Progenitor cell of endocrine pancreas (in vitro differentiated cells): ENCODE data around the gene RFX2. TPM values are rescaled to one million over a fixed set of nuclear protein-coding genes. Genes with fewer than 3 reads are reported as not detected.

ENCODE experiments used
- DNase-seq: peaks from one replicate; pipeline ENCODE4 v3.0.0; 2021; ENCODE audit warnings: low spot score; ENCODE audit not compliant: unreplicated experiment
- H3K27ac Mint-ChIP-seq: 2 replicates; pipeline ENCODE4 v1.8.0; 2021; ENCODE audit warnings: mild to moderate bottlenecking, moderate library complexity, mixed read lengths
- H3K27me3 Mint-ChIP-seq: 2 replicates; pipeline ENCODE4 v1.8.0; 2021; ENCODE audit warnings: mixed read lengths
- H3K36me3 Mint-ChIP-seq: 2 replicates; pipeline ENCODE4 v1.8.0; 2022; ENCODE audit warnings: mixed read lengths; ENCODE audit not compliant: insufficient read depth
- H3K4me1 Mint-ChIP-seq: 2 replicates; pipeline ENCODE4 v1.8.0; 2021; ENCODE audit warnings: low read depth, mixed read lengths
- H3K4me3 Mint-ChIP-seq: 2 replicates; pipeline ENCODE4 v1.8.0; 2021; ENCODE audit warnings: low read depth, mild to moderate bottlenecking, moderate library complexity, mixed read lengths
- H3K9me3 Mint-ChIP-seq: 2 replicates; pipeline ENCODE4 v1.8.0; 2021; ENCODE audit warnings: low read depth, mixed read lengths
- total RNA-seq: library from RNA; stranded (reverse); gene quantifications from 2 replicates; pipeline ENCODE4 v1.2.1, GENCODE V29; 2021
- TF ChIP-seq, protein P1 (sequence below): fragments of 200-600 bp; sonication (generic); IDR thresholded peaks from one replicate; pipeline ENCODE4 v1.5.0; 2021; ENCODE audit warnings: antibody characterized with exemption, mild to moderate bottlenecking; ENCODE audit not compliant: unreplicated experiment

The RFX2 gene
- total RNA-seq, 1 donor from 2014 or later, result 24.2 TPM

DNA sequence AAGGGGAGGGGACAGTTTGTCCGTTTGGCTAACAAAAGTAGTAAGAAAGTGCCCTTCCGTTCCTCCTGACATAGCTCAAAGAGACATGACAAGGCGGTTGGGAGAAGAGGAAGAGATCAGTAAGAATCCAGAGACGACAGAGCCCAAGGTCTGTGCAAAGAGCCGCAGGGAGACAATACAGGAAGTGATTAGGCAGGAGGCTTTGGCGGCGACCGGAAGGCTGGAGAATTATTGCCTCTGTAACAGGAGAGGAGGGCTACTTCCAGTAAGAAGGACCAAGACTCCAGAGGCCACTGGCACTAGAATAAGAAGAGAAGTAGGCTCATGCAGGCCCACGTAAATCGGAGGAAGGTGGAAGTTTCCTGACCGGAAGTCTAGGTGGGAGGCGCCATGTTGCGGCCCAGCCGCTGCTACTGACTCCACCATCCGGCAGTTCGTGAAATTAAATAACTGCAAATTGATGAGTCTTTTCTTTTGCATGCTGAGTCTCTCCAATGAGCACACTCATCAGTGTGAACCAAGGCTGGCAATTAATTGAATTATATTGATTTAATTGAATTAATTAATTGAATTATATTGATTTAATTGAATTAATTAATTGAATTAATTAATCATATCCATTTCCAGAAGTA is 9.9 kb downstream of the RFX2 start:
- no peak for DNase-seq
- Mint-ChIP-seq H3K9me3 (no peaks in the 10 kb centered on the region), H3K27me3 (no peaks in the 10 kb centered on the region), H3K4me3 (no peak overlapping the region), H3K4me1 (peaks cover 29% of the 10 kb centered on the region), H3K27ac (no peak overlapping the region), H3K36me3 (peaks cover 7% of the 10 kb centered on the region)
- TF ChIP-seq, protein P1, sequence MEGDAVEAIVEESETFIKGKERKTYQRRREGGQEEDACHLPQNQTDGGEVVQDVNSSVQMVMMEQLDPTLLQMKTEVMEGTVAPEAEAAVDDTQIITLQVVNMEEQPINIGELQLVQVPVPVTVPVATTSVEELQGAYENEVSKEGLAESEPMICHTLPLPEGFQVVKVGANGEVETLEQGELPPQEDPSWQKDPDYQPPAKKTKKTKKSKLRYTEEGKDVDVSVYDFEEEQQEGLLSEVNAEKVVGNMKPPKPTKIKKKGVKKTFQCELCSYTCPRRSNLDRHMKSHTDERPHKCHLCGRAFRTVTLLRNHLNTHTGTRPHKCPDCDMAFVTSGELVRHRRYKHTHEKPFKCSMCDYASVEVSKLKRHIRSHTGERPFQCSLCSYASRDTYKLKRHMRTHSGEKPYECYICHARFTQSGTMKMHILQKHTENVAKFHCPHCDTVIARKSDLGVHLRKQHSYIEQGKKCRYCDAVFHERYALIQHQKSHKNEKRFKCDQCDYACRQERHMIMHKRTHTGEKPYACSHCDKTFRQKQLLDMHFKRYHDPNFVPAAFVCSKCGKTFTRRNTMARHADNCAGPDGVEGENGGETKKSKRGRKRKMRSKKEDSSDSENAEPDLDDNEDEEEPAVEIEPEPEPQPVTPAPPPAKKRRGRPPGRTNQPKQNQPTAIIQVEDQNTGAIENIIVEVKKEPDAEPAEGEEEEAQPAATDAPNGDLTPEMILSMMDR, result no peak

DNA sequence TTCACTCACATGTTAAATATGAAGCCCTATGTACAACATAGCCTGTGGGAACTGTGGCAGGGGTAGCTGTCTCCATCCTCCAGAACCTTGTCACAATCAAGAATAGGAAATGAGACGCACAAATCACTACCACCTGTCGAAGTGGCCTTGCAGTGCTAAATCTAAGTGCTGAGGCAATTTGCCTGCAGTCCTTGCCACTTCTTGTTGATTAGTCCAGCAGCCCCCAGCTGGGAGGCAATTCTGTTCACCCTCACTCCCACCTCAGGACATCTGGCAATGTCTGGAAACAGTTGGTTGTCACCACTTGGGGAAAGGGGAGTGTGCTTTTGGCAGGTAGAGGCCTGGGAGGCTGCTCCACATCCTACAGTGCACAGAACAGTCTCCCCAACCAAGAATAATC is 10.7 kb downstream of the RFX2 start:
- H3K9me3 Mint-ChIP-seq, result no peaks in the 10 kb centered on the region
- peaks cover 26% of the 10 kb centered on the region for H3K4me1 Mint-ChIP-seq
- no peaks in the 10 kb centered on the region for H3K27me3 Mint-ChIP-seq
- no peak overlapping the region for H3K4me3 Mint-ChIP-seq
- TF ChIP-seq, protein P1, result no peak
- DNase-seq, result no peak
- peak overlapping the region; percentile 7 for H3K27ac Mint-ChIP-seq
- H3K36me3 Mint-ChIP-seq, result peaks cover 6% of the 10 kb centered on the region

DNA sequence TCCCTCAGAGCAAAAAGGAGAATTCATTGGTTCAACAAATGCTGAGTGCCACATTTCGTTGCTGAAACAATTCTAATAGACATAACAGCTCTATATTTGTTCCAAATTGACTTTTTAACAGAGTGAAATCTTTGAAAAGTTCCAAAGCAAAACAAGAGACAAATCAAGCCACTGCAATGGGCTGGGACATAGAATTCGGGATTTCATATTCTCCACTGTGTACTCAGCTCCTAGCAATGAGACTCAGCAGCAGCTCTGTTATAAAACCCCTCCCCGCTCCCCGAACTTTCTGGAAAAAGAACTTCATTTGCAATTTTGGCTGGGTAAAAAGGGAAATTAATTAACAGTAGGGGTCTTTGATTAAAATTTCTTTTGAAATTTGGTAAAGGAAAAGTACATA is 11.3 kb downstream of the RFX2 start:
- Mint-ChIP-seq H3K4me3 (no peak overlapping the region), H3K27me3 (no peaks in the 10 kb centered on the region), H3K27ac (peak overlapping the region; percentile 70), H3K36me3 (peaks cover 6% of the 10 kb centered on the region), H3K4me1 (peaks cover 25% of the 10 kb centered on the region), H3K9me3 (no peaks in the 10 kb centered on the region)
- DNase-seq, result no peak
- TF ChIP-seq, protein P1, result no peak

DNA sequence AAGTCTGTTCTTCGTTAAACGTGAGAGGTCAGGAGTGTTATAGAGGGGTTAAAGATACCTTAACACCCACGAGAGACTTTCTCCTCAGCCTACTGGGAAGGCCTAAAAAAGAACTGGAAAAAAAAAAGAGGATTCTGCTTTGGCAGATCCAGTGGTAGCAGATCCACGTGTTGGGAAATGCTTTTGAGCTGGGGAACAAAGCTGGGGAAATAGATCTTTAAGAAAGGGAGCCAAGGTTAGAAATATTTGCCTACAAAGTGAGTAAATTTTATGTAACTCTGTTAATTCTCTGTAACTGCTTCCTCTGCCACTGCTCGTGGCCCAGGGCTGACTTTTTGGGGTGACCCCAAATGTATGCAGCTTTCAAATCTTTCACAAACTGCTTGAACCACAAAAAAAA is 11.7 kb downstream of the RFX2 start:
- peaks cover 27% of the 10 kb centered on the region for H3K4me1 Mint-ChIP-seq
- peak overlapping the region; percentile 42 for H3K27ac Mint-ChIP-seq
- DNase-seq, result no peak
- TF ChIP-seq, protein P1, result no peak
- no peaks in the 10 kb centered on the region for H3K27me3 Mint-ChIP-seq
- H3K36me3 Mint-ChIP-seq, result peaks cover 6% of the 10 kb centered on the region
- H3K4me3 Mint-ChIP-seq, result no peak overlapping the region
- no peaks in the 10 kb centered on the region for H3K9me3 Mint-ChIP-seq

DNA sequence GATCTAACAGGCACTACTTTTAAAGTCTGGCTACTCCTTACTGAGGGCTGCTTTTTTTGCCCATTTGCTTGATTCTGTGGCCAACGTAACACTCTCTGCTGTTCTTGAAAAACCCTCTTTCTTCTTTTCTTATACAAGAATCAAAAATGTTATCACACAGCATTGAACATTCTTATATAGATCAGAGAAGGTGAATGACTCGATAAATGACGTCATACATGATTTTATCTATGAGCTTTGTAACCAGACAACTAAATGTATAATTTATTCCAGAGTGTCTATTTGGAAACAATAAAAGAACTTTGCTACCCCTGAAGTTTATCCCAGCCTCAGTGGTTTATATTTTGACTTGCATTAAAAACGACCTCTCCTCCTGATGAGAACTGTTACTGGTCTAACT is 12.4 kb downstream of the RFX2 start:
- TF ChIP-seq, protein P1, result no peak
- Mint-ChIP-seq H3K36me3 (peaks cover 6% of the 10 kb centered on the region), H3K4me1 (peaks cover 30% of the 10 kb centered on the region), H3K27me3 (no peaks in the 10 kb centered on the region), H3K4me3 (no peak overlapping the region), H3K9me3 (no peaks in the 10 kb centered on the region), H3K27ac (no peak overlapping the region)
- no peak for DNase-seq
